ENCODE measurements around the gene QSER1. TPM values are rescaled to one million over a fixed set of nuclear protein-coding genes. Genes with fewer than 3 reads are reported as not detected.

Gene QSER1
- total RNA-seq, 1 experiment from 2014 or later = 48.0 TPM

DNA sequence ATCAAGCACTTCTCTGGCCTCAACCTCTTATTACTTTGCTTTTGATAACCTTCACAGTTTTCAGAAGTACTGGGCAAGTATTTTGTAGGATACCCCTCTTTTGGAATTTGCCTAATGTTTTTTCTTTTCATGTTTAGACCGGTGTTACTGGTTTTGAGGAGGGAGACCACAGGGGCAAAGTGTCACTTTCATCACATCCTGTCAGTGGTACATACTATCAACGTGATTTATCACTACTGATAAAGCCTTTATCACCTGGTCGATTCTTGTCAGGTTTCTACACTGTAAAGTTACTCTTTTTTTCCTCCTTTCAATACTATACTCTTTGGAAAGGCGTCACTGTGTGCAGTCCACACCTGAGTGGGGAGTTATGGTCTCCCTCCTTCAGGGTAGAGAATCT lies 26.7 kb downstream of the QSER1 start:
- no TSS peak for BruUV-seq (replicated peaks)
- no peaks in the 10 kb centered on the region for H3K9me2 ChIP-seq (ENCODE audit: insufficient read depth)
- H3K27ac ChIP-seq (ENCODE audit: low read depth, low read length) = no peak overlapping the region
- no peak overlapping the region for H3K4me3 ChIP-seq (replicated peaks in 1 of 2; ENCODE audit: low read depth in 1 of 2, low read length in 2 of 2)
- intact Hi-C loops (cut with micrococcal nuclease) = no loop called here
- ChIA-PET POLR2A (no interaction called here), RAD21 (ENCODE audit: low non-redundant PET in 1 of 2, low total read pairs in 2 of 2, uncharacterized antibody in 2 of 2, unreplicated experiment in 2 of 2) (no interaction called here), CTCF (no interaction called here)
- ATAC-seq = no peak
- no peak for TF ChIP-seq EZH2 (IDR thresholded peaks at IDR 0.05)
- TF ChIP-seq ATF3 (IDR thresholded peaks at IDR 0.05) = no peak
- TF ChIP-seq SP1 (IDR thresholded peaks at IDR 0.05; ENCODE audit: low read depth) = no peak
- TF ChIP-seq ZNF274 (IDR thresholded peaks at IDR 0.05; ENCODE audit: low read depth, low read length) = no peak
- TF ChIP-seq POLR2A (IDR thresholded peaks at IDR 0.05; ENCODE audit: borderline replicate concordance, extremely low read depth, insufficient read depth, insufficient read length) = no peak
- no peak for TF ChIP-seq POLR2AphosphoS5 (IDR thresholded peaks at IDR 0.05; ENCODE audit: low read depth, low read length)
- TF ChIP-seq CEBPB (IDR thresholded peaks at IDR 0.05; ENCODE audit: low read depth) = no peak
- no peak for TF ChIP-seq TCF7L2 (IDR thresholded peaks at IDR 0.05; ENCODE audit: borderline replicate concordance, extremely low read depth, insufficient read depth, insufficient read length)
- TF ChIP-seq REST (IDR thresholded peaks at IDR 0.05; ENCODE audit: low read depth) = no peak
- TF ChIP-seq SIN3A (IDR thresholded peaks at IDR 0.05; ENCODE audit: low read depth) = no peak
- no peak for TF ChIP-seq SRF (IDR thresholded peaks at IDR 0.05; ENCODE audit: low read depth)
- TF ChIP-seq EGR1 (IDR thresholded peaks at IDR 0.05; ENCODE audit: low read depth) = no peak
- no peak for TF ChIP-seq JUND (IDR thresholded peaks at IDR 0.05)
- TF ChIP-seq YY1 (IDR thresholded peaks at IDR 0.05; ENCODE audit: extremely low read depth, insufficient replicate concordance, low read depth, low read length) = no peak
- no peak for TF ChIP-seq EZH2phosphoT487 (IDR thresholded peaks at IDR 0.05; ENCODE audit: borderline replicate concordance)
- TF ChIP-seq, protein P1, sequence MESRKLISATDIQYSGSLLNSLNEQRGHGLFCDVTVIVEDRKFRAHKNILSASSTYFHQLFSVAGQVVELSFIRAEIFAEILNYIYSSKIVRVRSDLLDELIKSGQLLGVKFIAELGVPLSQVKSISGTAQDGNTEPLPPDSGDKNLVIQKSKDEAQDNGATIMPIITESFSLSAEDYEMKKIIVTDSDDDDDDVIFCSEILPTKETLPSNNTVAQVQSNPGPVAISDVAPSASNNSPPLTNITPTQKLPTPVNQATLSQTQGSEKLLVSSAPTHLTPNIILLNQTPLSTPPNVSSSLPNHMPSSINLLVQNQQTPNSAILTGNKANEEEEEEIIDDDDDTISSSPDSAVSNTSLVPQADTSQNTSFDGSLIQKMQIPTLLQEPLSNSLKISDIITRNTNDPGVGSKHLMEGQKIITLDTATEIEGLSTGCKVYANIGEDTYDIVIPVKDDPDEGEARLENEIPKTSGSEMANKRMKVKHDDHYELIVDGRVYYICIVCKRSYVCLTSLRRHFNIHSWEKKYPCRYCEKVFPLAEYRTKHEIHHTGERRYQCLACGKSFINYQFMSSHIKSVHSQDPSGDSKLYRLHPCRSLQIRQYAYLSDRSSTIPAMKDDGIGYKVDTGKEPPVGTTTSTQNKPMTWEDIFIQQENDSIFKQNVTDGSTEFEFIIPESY (IDR thresholded peaks at IDR 0.05; ENCODE audit: extremely low read depth, insufficient replicate concordance, low read length) = no peak
- no peak for TF ChIP-seq ZFX (IDR thresholded peaks at IDR 0.05)
- TF ChIP-seq MAX (IDR thresholded peaks at IDR 0.05) = no peak
- peaks cover 5 to 6% of the 10 kb centered on the region in 2 experiments; a peak in 3 of 4 replicates for H3K4me1 ChIP-seq (ENCODE audit: control insufficient read depth in 1 of 2, insufficient read depth in 2 of 2, low read length in 2 of 2)
- no peaks in the 10 kb centered on the region for H3K27me3 ChIP-seq (ENCODE audit: insufficient read depth, low read length)
- H3K9me3 ChIP-seq (ENCODE audit: control insufficient read depth in 1 of 2, insufficient read depth in 1 of 2, low read depth in 1 of 2, low read length in 2 of 2) = no peaks in the 10 kb centered on the region
- no peak overlapping the region for H3K4me2 ChIP-seq (ENCODE audit: low read length)
- peaks cover 92% of the 10 kb centered on the region for H3K79me2 ChIP-seq (ENCODE audit: insufficient read depth, low read length)
- H4K20me1 ChIP-seq (ENCODE audit: insufficient read depth) = peaks cover 10% of the 10 kb centered on the region; the same call in 1 of the 2 replicates
- H2AFZ ChIP-seq (ENCODE audit: low read depth, low read length, poor library complexity, severe bottlenecking) = no peak overlapping the region
- H3K9ac ChIP-seq (ENCODE audit: low read length) = no peak overlapping the region
- DNase-seq (ENCODE audit: low read depth, low spot score) = no peak
- no peaks in the 10 kb centered on the region for H3K36me3 ChIP-seq (ENCODE audit: control insufficient read depth in 1 of 2, insufficient read depth in 2 of 2, low read length in 2 of 2)
